HG02885 (cell line): Measurements from ENCODE around the gene SPACA7.

Experiments
- ATAC-seq: cut with Tn5 transposase; IDR thresholded peaks from one replicate; pipeline ENCODE4 v1.9.1; 2021; ENCODE audit warnings: mild to moderate bottlenecking; ENCODE audit not compliant: unreplicated experiment, poor library complexity

SPACA7 gene

DNA sequence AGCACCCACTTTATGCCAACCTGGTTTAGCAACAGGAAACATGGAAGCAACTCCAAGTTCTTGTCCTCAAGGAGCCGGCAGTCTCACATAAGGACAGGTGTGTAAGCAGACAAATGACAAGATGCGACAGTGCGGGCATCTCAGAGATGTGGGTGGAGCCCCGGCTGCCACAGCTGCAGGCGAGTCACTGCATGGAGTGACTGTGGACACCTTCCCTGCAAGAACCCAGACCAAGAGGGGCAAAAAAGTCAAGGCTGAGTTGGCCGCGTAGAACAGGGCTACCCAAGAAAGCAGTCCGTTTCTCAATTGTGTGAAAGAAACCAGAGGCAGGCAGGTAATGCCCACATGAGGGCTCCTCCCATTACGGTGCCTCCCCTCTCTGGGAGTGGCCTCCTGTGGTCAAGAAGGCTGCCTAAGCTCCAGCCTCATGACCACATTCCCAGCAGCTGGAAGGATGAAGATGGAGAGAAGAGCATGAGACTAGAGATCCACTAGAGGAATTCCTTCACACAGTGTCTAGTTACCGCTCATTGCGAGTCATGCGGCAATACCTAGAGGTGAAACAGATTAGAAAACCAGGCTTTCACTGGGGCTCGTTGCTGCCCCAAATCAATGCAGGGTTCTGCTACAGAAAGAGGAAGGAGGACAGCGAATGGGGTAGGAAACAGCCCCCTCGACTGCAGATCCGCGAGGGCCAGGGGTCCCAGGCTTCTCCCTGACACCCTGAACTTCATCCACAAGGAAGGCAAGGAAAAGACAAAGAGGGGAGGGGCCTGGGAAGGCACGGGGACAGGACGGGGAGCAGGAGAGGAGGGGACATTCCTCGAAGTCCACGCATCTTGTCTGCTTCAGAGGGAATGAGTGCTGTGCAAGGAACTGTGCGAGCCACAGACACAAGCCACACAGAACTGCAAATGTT, 80.2 kb downstream of the SPACA7 start:
- ATAC-seq: no peak

DNA sequence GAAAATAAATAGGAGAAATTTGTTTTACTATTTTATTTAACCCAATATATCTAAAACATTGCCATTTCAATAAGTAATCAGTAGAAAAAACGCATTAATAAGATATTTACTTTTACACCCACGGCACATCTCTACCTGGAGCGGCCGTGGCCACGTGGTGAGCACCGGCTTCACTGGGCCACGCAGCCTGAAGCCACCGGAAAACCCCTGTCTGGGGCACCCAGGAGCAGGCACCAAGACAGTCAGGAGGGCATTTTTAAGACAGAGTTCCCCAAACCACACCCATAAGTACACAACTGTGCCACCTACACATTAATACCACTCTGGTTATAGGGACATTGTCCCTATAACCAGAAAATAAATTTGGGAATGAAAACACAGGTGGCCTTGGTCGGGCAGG, 80.9 kb downstream of the SPACA7 start:
- ATAC-seq: no peak

DNA sequence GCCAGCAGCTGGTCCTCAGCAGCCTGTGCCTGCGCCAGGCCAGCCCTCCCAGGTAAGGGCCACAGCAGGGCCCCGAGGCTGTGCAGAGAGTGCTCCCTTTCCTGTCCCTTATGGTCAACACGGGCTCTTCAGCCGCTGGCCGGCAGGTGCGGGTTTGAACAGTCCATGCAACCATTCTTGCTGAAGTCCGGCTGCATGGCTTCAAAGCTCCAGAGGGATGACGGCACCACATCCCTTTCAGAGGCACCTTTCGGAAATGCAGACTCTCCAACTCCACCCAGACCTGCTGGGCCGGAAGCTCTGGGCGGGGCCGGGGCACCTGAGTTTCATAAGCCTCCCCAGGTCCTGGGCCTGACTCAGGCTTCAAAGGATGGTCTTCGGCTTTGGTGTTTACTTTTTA, 81.3 kb downstream of the SPACA7 start:
- no peak for ATAC-seq

DNA sequence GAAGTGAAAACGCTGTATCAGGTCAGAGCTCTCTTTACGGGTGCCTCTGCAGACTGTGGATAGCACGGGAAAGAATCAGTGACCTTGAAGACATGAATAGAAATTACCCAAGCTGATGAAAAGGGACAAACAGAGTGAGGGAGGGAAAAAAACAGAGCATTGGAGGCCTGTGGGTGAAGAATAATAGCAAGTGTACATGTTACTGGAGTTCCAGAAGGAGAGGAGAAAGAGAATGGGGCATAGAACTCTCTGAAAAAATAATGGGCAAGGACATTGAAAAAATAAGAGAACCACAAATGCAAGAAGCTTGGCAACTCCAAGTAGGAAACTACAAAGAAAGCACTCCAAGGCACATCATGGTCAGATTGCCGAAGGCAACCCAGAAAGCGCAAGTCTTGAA, 86.3 kb downstream of the SPACA7 start:
- ATAC-seq: no peak

DNA sequence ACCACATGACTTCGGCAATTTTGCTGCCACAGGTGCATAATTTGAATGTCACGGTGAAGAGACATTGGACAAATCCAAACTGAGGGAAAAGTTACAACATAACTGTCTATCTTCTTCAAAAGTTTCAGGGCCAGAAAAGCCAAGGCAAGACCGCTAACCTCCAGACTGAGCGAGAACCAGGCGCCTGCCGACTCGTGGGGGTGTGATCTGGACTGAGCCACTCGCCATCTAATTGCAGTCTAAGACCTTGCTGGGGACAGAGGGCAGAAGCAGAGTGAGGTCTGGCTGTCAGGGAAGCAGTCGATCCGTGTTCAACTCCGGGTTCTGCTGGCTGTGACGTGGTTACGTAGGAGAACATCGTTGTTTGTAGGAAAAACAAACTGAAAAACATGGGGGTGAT, 88.6 kb downstream of the SPACA7 start:
- no peak for ATAC-seq

DNA sequence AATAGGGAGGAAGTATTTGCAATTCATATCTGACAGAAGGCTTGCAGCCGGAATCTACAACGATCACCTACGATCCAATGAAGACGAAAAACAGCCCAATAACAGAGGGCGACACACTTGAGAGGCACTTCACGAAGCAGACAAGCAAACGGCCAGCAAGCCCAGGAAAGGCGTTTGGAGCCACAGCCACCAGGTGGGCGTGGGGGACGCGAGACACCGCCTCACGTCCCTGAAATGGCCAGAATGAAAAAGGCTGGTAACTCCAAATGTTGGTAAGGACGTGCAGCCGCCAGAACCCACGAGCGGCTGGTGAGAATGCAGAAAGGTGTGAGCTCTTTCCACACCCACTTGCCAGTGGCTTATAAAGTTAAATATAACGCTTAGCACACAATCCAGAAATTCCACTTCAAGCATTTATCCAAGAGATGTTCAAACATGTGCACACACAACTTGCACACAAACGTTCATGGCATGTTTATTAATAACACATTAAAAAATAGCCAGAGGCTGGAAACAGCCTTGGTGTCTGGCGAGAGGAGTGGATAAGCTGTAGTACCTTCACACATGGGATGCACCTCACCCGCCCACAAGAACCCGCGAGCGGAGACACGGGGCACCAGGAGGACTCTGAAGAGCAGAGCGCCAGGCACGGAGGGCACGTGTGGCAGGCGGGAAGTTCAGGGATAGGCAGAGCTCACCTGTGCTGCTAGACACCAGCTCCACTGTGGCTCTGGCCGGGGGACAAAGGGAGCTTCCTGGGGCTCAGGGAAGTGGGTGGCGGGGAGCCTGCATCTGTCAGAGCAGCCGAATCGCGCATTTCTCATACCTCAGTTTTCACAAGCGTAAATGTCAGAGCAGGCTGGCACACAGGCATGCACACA, 89.3 kb downstream of the SPACA7 start:
- ATAC-seq: no peak

DNA sequence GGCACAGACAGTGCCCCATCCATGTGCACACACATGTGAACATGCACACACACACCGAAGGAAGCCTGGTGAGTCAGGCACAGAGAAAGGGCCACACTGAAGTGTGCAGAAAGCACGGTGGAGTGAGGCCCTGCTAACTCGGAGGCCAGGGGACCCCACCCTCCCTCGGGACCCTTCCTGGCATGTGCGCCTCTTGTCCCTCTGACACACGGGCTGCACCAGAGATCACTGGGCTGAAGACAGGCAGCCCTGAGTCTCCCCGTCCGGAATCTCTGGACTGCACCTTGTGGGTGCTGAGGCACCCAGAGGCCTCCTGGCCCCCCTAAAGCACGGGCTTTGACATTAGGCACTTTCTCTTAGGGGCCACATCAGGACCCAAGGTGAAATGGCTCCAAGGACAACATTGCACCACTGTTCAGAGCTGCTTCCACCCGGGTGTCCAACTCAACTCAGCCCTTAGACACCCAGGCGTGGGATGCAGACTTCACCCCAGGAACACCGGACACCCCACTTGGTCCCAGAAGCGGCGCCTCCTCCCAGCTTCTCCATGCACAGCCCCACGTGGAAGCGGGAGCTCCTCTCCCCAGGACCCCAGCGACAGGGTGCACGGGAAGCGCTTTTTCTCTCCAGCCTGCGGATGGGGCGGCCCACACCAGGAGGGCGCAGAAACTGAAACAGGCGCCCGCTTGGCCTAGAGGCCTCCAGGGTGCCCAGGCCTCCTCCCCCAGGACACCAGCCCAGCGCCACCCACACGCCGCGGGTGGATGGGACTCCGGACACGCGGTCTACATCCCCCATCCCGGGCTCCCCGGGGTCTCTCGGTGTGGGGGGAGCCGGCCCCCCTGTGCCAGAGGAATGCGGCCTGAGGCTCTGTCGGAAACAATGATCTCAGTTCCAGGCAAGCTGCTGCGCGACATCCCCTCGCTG, 90.2 kb downstream of the SPACA7 start:
- no peak for ATAC-seq

DNA sequence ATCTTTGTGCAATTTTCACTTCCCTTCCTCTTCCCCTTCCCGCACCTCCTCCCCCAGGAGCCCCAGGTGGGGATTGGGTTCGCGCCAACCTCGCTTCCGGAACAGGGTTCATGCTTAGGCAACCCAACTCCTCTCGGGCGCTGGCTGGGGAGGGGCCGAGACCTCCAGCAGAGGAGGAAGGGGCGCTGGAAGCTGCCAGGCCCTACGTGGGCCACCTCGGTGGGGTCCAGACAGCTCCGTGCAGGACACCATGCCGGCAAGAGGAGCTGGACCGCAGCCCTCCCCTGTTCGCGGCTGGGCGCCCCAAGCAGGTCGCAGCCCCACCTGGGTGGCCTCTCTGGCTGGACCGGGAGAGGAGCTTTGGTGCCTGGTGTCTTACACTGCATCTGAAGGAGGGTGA, 91.1 kb downstream of the SPACA7 start:
- ATAC-seq: no peak

DNA sequence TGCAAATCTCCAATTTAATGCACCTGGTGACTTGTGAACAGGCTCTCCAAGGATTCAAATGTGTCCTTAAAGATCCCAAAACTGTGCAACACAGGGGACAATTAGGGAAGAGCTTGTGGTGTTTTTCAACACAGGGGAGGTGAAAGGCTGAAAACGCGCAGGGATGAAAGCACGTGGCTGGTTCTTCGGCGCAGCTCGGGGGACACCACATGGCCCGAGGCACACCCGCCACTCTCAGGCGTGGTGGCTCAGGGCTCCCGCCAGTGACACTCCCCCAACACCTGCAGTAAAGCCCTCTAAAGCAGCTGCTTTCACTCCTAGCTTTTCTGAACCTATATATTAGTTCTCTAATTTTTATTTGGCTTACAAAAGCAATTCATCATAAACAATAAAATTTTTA, 91.9 kb downstream of the SPACA7 start:
- ATAC-seq: no peak

DNA sequence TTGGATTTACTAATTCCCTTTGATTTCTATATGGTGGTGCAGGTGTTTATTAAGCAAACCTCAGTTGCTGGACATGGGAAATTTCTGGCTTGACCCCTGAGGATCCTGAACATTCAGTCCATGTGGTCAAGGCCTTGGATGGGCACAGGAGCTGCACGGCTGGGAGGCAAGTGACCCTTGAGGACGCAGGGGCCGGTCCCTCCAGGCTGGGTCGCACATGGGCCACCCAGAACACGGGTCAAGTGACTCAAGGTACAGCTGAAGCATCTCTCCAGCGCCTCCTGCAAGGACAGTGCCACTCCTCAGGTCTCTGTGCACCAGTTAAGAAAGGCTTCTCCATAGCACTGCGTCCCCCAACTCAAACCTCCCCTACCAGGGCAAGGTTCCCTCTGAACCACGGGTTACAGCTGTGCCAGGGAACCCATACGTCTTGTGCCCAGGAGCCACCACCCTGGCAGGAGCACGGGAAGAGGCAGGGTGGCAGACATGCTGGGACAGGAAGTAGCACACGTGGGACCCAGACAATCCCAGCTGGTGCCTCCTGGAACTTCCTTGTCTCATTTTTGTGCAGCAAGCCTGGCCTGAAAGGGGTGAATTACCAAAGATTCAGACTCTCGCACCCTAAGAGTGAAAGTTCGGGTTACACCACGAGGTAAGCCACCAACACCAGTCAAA, 93.1 kb downstream of the SPACA7 start:
- ATAC-seq: no peak

DNA sequence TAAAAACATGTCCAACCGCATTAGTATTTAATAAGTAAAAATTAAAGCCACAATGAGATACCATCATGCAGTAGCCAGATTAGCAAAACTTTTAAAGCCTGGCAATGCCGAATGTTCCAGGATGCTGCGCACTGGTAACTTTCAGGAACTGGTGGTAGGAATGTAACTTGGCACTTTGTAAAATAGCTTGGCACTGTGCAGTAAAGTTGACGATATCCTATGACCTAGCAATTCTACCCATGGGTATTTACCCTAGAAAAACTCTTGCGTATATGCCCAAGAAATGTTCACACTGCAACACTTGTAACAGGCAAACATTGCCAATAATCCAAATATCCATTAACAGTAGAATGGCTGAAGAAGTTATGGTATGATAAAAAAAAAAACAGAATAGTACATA, 97.7 kb downstream of the SPACA7 start:
- no peak for ATAC-seq

DNA sequence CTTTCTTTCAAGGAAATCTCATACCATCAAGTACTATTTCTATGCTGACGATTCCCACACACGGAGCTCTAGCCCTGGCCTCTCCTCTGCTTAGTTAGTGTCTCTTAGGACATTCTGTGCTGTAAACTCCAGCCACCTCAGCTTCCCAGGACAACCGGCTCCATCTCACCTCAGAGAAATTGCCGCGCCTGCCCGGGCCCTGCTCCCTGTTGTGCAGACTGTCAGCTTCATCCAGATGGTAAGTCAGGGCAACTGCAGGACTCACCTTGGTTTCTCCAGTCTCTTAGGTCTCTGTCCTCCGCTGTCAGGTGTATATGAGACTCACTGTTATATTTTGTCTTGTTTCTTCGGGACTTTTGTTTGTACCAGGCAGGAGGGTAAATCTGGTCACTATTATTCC, 98.7 kb downstream of the SPACA7 start:
- ATAC-seq: no peak

DNA sequence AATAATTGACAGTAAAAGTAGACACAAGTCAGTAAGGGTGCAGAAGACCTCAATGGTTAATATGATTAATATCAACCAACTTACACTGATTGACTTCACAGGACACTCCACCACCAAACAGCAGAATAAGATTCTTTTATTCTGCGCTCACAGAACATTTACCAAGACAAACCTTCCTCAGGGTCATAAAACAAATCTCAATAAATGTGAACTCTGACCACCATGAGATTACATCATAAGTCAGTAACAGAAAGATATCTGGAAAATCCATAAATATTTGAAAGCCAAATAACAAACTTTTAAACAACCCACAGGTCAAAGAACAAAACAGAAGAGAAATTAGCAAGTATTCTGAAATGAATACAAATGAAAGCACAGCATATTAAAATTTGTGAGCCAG, 99.7 kb downstream of the SPACA7 start:
- ATAC-seq: no peak

DNA sequence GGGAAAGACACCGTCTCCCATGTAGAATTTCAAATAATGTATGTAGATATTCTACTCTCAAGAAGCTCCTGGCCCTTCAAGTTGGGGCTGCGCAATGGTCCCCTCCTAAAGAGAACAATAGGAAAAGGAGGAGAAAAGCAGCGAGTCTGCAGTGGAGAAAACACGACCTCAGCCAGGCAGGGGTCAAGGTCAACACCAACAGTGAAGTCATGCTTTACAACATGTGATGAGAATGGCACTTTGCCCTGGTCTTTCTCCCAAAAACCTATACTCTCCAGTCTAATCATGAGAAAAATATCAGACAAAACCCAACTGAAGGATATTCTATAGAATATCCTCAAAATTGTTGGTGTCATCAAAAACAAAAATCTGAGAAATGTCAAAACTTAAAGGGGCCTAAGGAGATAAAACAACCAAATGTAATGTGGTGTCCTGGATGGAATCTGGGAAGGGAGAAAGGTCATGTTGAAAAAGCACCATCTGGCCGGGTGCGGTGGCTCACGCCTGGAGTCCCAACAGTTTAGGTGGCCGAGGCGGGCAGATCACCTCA, 101.0 kb downstream of the SPACA7 start:
- no peak for ATAC-seq

DNA sequence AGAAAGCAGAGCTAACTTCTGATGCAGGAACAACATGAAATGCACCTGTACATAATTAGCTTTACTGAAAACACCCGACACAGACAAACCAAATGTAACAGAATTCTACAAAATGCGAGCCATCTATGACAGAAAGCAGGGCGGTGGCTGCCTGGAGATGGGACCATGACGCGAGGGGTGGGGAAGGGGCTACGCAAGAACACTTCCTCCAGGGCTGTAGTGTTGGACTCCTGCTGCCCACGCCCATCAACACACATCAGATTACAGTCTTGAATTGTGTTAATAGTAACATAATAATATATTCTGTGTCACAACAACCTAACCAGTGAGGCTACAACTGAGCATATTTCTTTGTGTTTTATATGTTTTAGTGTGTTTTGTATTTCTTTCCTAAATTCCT, 103.2 kb downstream of the SPACA7 start:
- ATAC-seq: no peak

DNA sequence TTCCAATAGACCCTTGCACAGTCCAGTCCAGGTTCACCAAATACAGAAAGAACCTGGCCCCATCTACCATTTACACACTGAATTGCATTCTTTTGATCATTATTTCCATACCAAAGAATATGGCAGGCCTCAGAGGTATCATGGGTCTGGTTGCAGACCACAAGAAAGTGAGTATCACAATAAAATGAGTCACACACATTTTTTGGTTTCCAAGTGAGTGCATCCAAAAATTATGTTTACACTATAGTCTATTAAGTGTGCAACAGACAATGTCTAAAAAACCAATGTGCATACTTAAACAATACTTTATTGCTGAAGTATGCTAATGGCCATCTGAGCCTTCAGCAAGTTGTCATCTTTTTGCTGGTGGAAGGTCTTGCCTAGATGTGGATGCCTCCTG, 105.3 kb downstream of the SPACA7 start:
- ATAC-seq: no peak

DNA sequence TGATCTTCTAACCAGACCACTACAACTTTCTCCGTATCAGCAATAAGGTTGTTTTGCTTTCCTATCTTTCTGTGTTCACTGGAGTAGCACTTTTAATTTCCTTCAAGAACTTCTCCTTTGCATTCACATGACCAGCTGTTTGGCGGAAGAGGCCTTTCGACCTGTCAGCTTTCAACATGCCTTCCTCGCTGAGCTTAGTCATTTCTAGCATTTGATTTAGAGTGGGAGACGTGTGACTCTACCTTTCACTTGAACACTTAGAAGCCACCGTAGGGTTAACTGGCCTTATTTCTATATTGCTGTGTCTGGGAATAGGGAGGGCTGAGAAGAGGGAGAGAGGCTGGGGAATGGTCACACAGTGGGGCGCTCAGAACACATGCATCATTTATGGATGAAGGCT, 107.1 kb downstream of the SPACA7 start:
- peak; percentile 56 for ATAC-seq
